HCT116 (cell line): ENCODE data around the gene GNB1L. TPM values are rescaled to one million over a fixed set of nuclear protein-coding genes. Genes with fewer than 3 reads are reported as not detected.

Experiments used
- ATAC-seq: fragments of 200-7000 bp; cut with Tn5 transposase; 2 replicates; pipeline ENCODE4 v1.9.1; 2020; ENCODE audit warnings: mild to moderate bottlenecking, moderate library complexity
- BruUV-seq: library from RNA; stranded (reverse); fragments of 400-500 nt; replicated peaks from 2 replicates; lab custom pipeline; 2021; lab: Mats Ljungman, UMichigan
- CTCF ChIA-PET: fragments of 300-600 bp; sonication (Branson Sonifier 250); formaldehyde crosslinking; loops from one replicate; lab custom pipeline; 2021; ENCODE audit warnings: antibody characterized with exemption; lab: Charles Lee
- POLR2A ChIA-PET: fragments of 300-600, 350-600 bp; sonication (Branson Sonifier 250); formaldehyde crosslinking; loops from one replicate; lab custom pipeline; 2021; ENCODE audit warnings: antibody characterized with exemption; lab: Charles Lee
- RAD21 ChIA-PET, 2 experiments: fragments of 300-600 bp; sonication (Branson Sonifier 250); formaldehyde crosslinking; loops; one replicate each; lab custom pipeline; 2023; ENCODE audit warnings: low total read pairs in 2 of 2; ENCODE audit not compliant: uncharacterized antibody in 2 of 2, unreplicated experiment in 2 of 2, low non-redundant PET in 1 of 2; lab: Charles Lee
- DNase-seq: peaks from one replicate; pipeline ENCODE4 v3.0.0-alpha.2; 2010; ENCODE audit warnings: low read depth, low spot score
- H2AFZ ChIP-seq: fragments of 200-600 bp; shearing (Covaris generic), sonication (generic); 2 replicates; pipeline ENCODE4 v1.6.1; 2017; ENCODE audit warnings: low read depth, mixed run types, mixed read lengths, antibody characterized with exemption, low read length; ENCODE audit not compliant: poor library complexity, severe bottlenecking
- H3K27ac ChIP-seq: 2 replicates; pipeline ENCODE4 v1.5.1; 2012; ENCODE audit warnings: low read depth, low read length
- H3K27me3 ChIP-seq: fragments of 200-600 bp; sonication (generic); 2 replicates; pipeline ENCODE4 v1.6.1; 2016; ENCODE audit warnings: mixed run types, low read length, mixed read lengths; ENCODE audit not compliant: insufficient read depth
- H3K36me3 ChIP-seq, 2 experiments: fragments of 200-500 bp in 1 of 2; fragments of 200-600 bp in 1 of 2; sonication (Bioruptor generic) in 1 of 2; sonication (generic) in 1 of 2; 2 replicates each; pipeline versions ENCODE4 v1.5.1 to v1.6.1; 2014 to 2016; ENCODE audit warnings: low read length in 2 of 2, inconsistent platforms in 1 of 2, mixed read lengths in 1 of 2, mixed run types in 1 of 2; ENCODE audit not compliant: insufficient read depth in 2 of 2, control insufficient read depth in 1 of 2
- H3K4me1 ChIP-seq, 2 experiments: fragments of 200-600 bp in 1 of 2; sonication (generic) in 1 of 2; 2 replicates each; pipeline versions ENCODE4 v1.5.1 to v1.6.1; 2012 to 2017; ENCODE audit warnings: low read length in 2 of 2, inconsistent platforms in 1 of 2, mild to moderate bottlenecking in 1 of 2, mixed read lengths in 1 of 2, mixed run types in 1 of 2, moderate library complexity in 1 of 2; ENCODE audit not compliant: insufficient read depth in 2 of 2, control insufficient read depth in 1 of 2
- H3K4me2 ChIP-seq: fragments of 200-600 bp; sonication (generic); 2 replicates; pipeline ENCODE4 v1.6.1; 2017; ENCODE audit warnings: mixed run types, low read length, mixed read lengths
- H3K4me3 ChIP-seq, 2 experiments: fragments of 200-600 bp in 1 of 2; sonication (generic) in 1 of 2; replicated peaks in 1 of 2; 2 replicates each; pipeline ENCODE4 v1.5.1; 2011 to 2016; ENCODE audit warnings: low read length in 2 of 2, control low read depth in 1 of 2, low read depth in 1 of 2, mild to moderate bottlenecking in 1 of 2, mixed read lengths in 1 of 2, mixed run types in 1 of 2
- H3K79me2 ChIP-seq: fragments of 200-600 bp; sonication (generic); 2 replicates; pipeline ENCODE4 v1.6.1; 2017; ENCODE audit warnings: mild to moderate bottlenecking, mixed run types, low read length, moderate library complexity, mixed read lengths; ENCODE audit not compliant: insufficient read depth
- H3K9ac ChIP-seq: fragments of 200-600 bp; sonication (generic); 2 replicates; pipeline ENCODE4 v1.6.1; 2016; ENCODE audit warnings: low read length, mixed read lengths
- H3K9me2 ChIP-seq: fragments of 200-600 bp; sonication (generic), shearing (Covaris generic); 2 replicates; pipeline ENCODE4 v1.6.1; 2017; ENCODE audit warnings: mixed run types, mild to moderate bottlenecking, moderate library complexity; ENCODE audit not compliant: insufficient read depth
- H3K9me3 ChIP-seq, 2 experiments: fragments of 200-500 bp in 1 of 2; fragments of 200-600 bp in 1 of 2; sonication (Bioruptor generic) in 1 of 2; sonication (generic) in 1 of 2; 2 replicates each; pipeline ENCODE4 v1.6.1; 2014 to 2017; ENCODE audit warnings: low read length in 2 of 2, mixed read lengths in 2 of 2, inconsistent platforms in 1 of 2, low read depth in 1 of 2, mild to moderate bottlenecking in 1 of 2, mixed run types in 1 of 2, moderate library complexity in 1 of 2; ENCODE audit not compliant: control insufficient read depth in 1 of 2, insufficient read depth in 1 of 2
- H4K20me1 ChIP-seq: fragments of 200-600 bp; sonication (generic), shearing (Covaris generic); 2 replicates; pipeline ENCODE4 v1.6.1; 2017; ENCODE audit warnings: mixed run types, mild to moderate bottlenecking, moderate library complexity; ENCODE audit not compliant: insufficient read depth
- CBX3 ChIP-seq: IDR thresholded peaks from 2 replicates; pipeline ENCODE4 v1.6.1; 2012; ENCODE audit warnings: low read depth
- EGR1 ChIP-seq: IDR thresholded peaks from 2 replicates; pipeline ENCODE4 v1.6.1; 2012; ENCODE audit warnings: low read depth
- EZH2 ChIP-seq: fragments of 200-600 bp; sonication (generic); IDR thresholded peaks from 2 replicates; pipeline ENCODE4 v1.6.1; 2017; ENCODE audit warnings: antibody characterized with exemption, mixed run types
- JUND ChIP-seq: IDR thresholded peaks from 2 replicates; pipeline ENCODE4 v1.6.1; 2012
- POLR2A ChIP-seq: IDR thresholded peaks from 2 replicates; pipeline ENCODE4 v1.7.0; 2011; ENCODE audit warnings: borderline replicate concordance; ENCODE audit not compliant: insufficient read depth, insufficient read length; ENCODE audit errors: extremely low read depth
- POLR2AphosphoS5 ChIP-seq: IDR thresholded peaks from 2 replicates; pipeline ENCODE4 v1.6.1; 2011; ENCODE audit warnings: mild to moderate bottlenecking, low read depth, low read length, moderate library complexity
- RAD21 ChIP-seq: IDR thresholded peaks from 2 replicates; pipeline ENCODE4 v1.6.1; 2012; ENCODE audit warnings: low read depth, mild to moderate bottlenecking
- SIN3A ChIP-seq: IDR thresholded peaks from 2 replicates; pipeline ENCODE4 v1.6.1; 2012; ENCODE audit warnings: low read depth
- SP1 ChIP-seq: IDR thresholded peaks from 2 replicates; pipeline ENCODE4 v1.6.1; 2012; ENCODE audit warnings: low read depth
- TCF7L2 ChIP-seq: IDR thresholded peaks from 2 replicates; pipeline ENCODE4 v1.7.0; 2011; ENCODE audit warnings: borderline replicate concordance, inconsistent platforms; ENCODE audit not compliant: insufficient read depth, insufficient read length; ENCODE audit errors: extremely low read depth
- YY1 ChIP-seq: IDR thresholded peaks from 2 replicates; pipeline ENCODE4 v1.6.1; 2011; ENCODE audit warnings: low read length, low read depth, moderate library complexity, mild to moderate bottlenecking; ENCODE audit not compliant: insufficient replicate concordance; ENCODE audit errors: extremely low read depth
- ZFX ChIP-seq: fragments of 450-650 bp; IDR thresholded peaks from 2 replicates; pipeline ENCODE4 v1.6.1; 2017
- ZNF274 ChIP-seq: fragments of 200-500 bp; sonication (Bioruptor generic); IDR thresholded peaks from 2 replicates; pipeline ENCODE4 v1.6.1; 2014; ENCODE audit warnings: mild to moderate bottlenecking, low read depth, low read length, inconsistent platforms
- intact Hi-C: fragments of 100-400 bp; cut with micrococcal nuclease; formaldehyde crosslinking; loops from 2 replicates; pipeline ENCODE4 v1.10.0; 2022
- total RNA-seq: library from RNA; stranded (reverse); gene quantifications from one replicate; pipeline ENCODE4 v1.2.1, GENCODE V29; 2021; ENCODE audit not compliant: unreplicated experiment
- TF ChIP-seq, protein P1 (sequence below): IDR thresholded peaks from 2 replicates; pipeline ENCODE4 v1.6.1; 2012
- TF ChIP-seq, protein P2 (sequence below), 3 experiments: fragments of 200-600 bp in 1 of 3; sonication (generic) in 1 of 3; IDR thresholded peaks in 2 of 3; conservative IDR thresholded peaks in 1 of 3; 2 replicates each; pipeline ENCODE4 v1.5.1; 2012 to 2017; ENCODE audit warnings: low read depth in 2 of 3, low read length in 2 of 3, antibody characterized with exemption in 1 of 3, borderline replicate concordance in 1 of 3, control low read depth in 1 of 3, mild to moderate bottlenecking in 1 of 3, mixed read lengths in 1 of 3, mixed run types in 1 of 3, moderate library complexity in 1 of 3; ENCODE audit not compliant: insufficient read depth in 1 of 3
- TF ChIP-seq, protein P3 (sequence below): IDR thresholded peaks from 2 replicates; pipeline ENCODE4 v1.6.1; 2012; ENCODE audit warnings: low read depth

The GNB1L gene
- total RNA-seq, 1 experiment from 2014 or later, result 12.1 TPM

DNA sequence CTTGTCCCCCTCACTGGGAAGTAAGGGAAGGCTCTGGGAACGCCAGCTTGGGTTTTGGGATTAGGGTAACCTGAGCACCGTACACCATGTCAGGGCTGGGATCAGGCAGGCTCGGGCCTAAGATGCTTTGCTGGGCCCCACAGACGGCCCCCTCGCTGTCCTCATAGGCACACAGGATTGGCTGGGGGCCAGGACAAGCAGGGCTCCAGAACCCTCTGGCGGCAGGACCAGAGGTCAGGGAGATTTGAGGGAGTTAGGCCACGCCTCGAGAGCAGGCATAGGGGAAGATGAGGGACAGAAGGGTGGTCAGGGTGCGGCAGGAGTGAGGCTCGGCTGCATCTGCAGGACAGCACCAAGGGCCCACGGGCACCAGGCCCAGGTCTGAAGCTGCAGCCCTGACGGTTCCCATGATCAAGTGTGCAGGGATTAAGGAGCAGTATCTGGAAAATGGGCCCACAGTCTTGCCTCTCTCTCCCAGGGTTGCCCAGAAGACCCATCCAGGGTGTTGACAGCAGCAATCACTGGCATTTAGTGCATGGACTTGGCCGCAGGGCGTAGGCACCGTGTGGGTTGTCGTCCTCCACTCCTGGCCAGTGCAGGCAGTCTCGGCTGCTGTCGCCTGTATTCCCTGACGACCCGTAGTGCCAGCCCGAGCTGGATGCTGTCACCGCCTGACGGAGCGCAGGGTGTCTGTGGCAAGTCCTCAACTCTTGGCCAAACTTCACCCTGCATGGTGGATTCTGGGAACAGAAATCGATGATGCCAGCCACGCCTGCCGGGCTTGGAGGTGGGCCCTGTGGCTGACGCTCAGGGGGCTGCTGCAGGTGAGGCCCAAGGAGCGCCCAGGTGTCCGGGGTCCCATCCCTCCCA is 15.7 kb upstream of the GNB1L start:
- Histone ChIP-seq H3K9me3 (no peaks in the 10 kb centered on the region), H2AFZ (no peak overlapping the region), H3K9me2 (no peaks in the 10 kb centered on the region), H3K36me3 (no peaks in the 10 kb centered on the region), H4K20me1 (no peaks in the 10 kb centered on the region), H3K4me3 (no peak overlapping the region), H3K4me1 (no peaks in the 10 kb centered on the region), H3K27ac (no peak overlapping the region), H3K4me2 (no peak overlapping the region), H3K27me3 (no peaks in the 10 kb centered on the region), H3K79me2 (no peaks in the 10 kb centered on the region)
- ChIA-PET CTCF (no interaction called here), POLR2A (no interaction called here)
- no TSS peak for BruUV-seq
- intact Hi-C loops, result no loop called here
- no peak for DNase-seq
- ATAC-seq, result no peak
- TF ChIP-seq POLR2A (no peak), SP1 (no peak), POLR2AphosphoS5 (no peak), ZFX (no peak), ZNF274 (no peak), TCF7L2 (no peak), YY1 (no peak), RAD21 (no peak), JUND (no peak), EGR1 (no peak), SIN3A (no peak), CBX3 (no peak), EZH2 (no peak)
- TF ChIP-seq, protein P1, sequence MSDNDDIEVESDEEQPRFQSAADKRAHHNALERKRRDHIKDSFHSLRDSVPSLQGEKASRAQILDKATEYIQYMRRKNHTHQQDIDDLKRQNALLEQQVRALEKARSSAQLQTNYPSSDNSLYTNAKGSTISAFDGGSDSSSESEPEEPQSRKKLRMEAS, result no peak
- TF ChIP-seq, protein P2, sequence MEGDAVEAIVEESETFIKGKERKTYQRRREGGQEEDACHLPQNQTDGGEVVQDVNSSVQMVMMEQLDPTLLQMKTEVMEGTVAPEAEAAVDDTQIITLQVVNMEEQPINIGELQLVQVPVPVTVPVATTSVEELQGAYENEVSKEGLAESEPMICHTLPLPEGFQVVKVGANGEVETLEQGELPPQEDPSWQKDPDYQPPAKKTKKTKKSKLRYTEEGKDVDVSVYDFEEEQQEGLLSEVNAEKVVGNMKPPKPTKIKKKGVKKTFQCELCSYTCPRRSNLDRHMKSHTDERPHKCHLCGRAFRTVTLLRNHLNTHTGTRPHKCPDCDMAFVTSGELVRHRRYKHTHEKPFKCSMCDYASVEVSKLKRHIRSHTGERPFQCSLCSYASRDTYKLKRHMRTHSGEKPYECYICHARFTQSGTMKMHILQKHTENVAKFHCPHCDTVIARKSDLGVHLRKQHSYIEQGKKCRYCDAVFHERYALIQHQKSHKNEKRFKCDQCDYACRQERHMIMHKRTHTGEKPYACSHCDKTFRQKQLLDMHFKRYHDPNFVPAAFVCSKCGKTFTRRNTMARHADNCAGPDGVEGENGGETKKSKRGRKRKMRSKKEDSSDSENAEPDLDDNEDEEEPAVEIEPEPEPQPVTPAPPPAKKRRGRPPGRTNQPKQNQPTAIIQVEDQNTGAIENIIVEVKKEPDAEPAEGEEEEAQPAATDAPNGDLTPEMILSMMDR (IDR thresholded peaks at IDR 0.05 in 2 of 3, conservative IDR thresholded peaks at IDR 0.05 in 1 of 3; ENCODE audit: borderline replicate concordance in 1 of 3, insufficient read depth in 1 of 3, low read depth in 2 of 3, low read length in 2 of 3), result no peak
- TF ChIP-seq, protein P3, sequence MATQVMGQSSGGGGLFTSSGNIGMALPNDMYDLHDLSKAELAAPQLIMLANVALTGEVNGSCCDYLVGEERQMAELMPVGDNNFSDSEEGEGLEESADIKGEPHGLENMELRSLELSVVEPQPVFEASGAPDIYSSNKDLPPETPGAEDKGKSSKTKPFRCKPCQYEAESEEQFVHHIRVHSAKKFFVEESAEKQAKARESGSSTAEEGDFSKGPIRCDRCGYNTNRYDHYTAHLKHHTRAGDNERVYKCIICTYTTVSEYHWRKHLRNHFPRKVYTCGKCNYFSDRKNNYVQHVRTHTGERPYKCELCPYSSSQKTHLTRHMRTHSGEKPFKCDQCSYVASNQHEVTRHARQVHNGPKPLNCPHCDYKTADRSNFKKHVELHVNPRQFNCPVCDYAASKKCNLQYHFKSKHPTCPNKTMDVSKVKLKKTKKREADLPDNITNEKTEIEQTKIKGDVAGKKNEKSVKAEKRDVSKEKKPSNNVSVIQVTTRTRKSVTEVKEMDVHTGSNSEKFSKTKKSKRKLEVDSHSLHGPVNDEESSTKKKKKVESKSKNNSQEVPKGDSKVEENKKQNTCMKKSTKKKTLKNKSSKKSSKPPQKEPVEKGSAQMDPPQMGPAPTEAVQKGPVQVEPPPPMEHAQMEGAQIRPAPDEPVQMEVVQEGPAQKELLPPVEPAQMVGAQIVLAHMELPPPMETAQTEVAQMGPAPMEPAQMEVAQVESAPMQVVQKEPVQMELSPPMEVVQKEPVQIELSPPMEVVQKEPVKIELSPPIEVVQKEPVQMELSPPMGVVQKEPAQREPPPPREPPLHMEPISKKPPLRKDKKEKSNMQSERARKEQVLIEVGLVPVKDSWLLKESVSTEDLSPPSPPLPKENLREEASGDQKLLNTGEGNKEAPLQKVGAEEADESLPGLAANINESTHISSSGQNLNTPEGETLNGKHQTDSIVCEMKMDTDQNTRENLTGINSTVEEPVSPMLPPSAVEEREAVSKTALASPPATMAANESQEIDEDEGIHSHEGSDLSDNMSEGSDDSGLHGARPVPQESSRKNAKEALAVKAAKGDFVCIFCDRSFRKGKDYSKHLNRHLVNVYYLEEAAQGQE, result no peak
- TF ChIP-seq, all 23 proteins: peak for 0
- H3K9ac ChIP-seq, result no peak overlapping the region
- RAD21 ChIA-PET, result no interaction called here
